H9 (cell line): ENCODE results near the gene NSD1. TPM values are rescaled to one million over a fixed set of nuclear protein-coding genes. Genes with fewer than 3 reads are reported as not detected.
A peak's percentile ranks its signal among the peaks of the same experiment; 100 is the strongest.

ENCODE experiments used
- DNase-seq: peaks from one replicate; pipeline ENCODE4 v3.0.0-alpha.2; 2017
- H2AFZ ChIP-seq: one replicate; pipeline ENCODE4 v1.6.1; 2013; ENCODE audit warnings: mild to moderate bottlenecking, low read length, control low read depth, moderate library complexity
- H2AK5ac ChIP-seq: 2 replicates; pipeline ENCODE4 v1.6.1; 2013; ENCODE audit warnings: low read length, control low read depth, mixed read lengths; ENCODE audit not compliant: insufficient read length
- H2BK120ac ChIP-seq: one replicate; pipeline ENCODE4 v1.6.1; 2013; ENCODE audit warnings: low read depth, mild to moderate bottlenecking, low read length, control low read depth, inconsistent platforms; ENCODE audit not compliant: poor library complexity, severe bottlenecking
- H2BK12ac ChIP-seq: 2 replicates; pipeline ENCODE4 v1.6.1; 2013; ENCODE audit warnings: low read length, control low read depth, mixed read lengths, low read depth; ENCODE audit not compliant: insufficient read length
- H2BK15ac ChIP-seq: 2 replicates; pipeline ENCODE4 v1.6.1; 2013; ENCODE audit warnings: low read depth, low read length, control low read depth
- H2BK20ac ChIP-seq: one replicate; pipeline ENCODE4 v1.6.1; 2013; ENCODE audit warnings: low read depth, mild to moderate bottlenecking, low read length, control low read depth, inconsistent platforms; ENCODE audit not compliant: poor library complexity, severe bottlenecking
- H2BK5ac ChIP-seq: 2 replicates; pipeline ENCODE4 v1.6.1; 2013; ENCODE audit warnings: low read length, control low read depth, mixed read lengths; ENCODE audit not compliant: insufficient read length
- H3K14ac ChIP-seq: 2 replicates; pipeline ENCODE4 v1.6.1; 2013; ENCODE audit warnings: low read length, control low read depth; ENCODE audit not compliant: insufficient read depth
- H3K18ac ChIP-seq: 2 replicates; pipeline ENCODE4 v1.6.1; 2013; ENCODE audit warnings: low read depth, mild to moderate bottlenecking, mixed read lengths, low read length, control low read depth; ENCODE audit not compliant: insufficient read length
- H3K23ac ChIP-seq: 2 replicates; pipeline ENCODE4 v1.6.1; 2013; ENCODE audit warnings: low read length, control low read depth, mixed read lengths, low read depth; ENCODE audit not compliant: insufficient read length
- H3K23me2 ChIP-seq: 2 replicates; pipeline ENCODE4 v1.6.1; 2013; ENCODE audit warnings: low read depth, mild to moderate bottlenecking, mixed read lengths, low read length, control low read depth; ENCODE audit not compliant: insufficient read length, poor library complexity, severe bottlenecking
- H3K27ac ChIP-seq: 2 replicates; pipeline ENCODE4 v1.5.1; 2013; ENCODE audit warnings: low read length, control low read depth, mixed read lengths, low read depth; ENCODE audit not compliant: insufficient read length
- H3K27me3 ChIP-seq: 2 replicates; pipeline ENCODE4 v1.6.1; 2013; ENCODE audit warnings: low read length, control low read depth, inconsistent platforms; ENCODE audit not compliant: insufficient read depth
- H3K4ac ChIP-seq: 2 replicates; pipeline ENCODE4 v1.6.1; 2013; ENCODE audit warnings: low read depth, mild to moderate bottlenecking, control low read depth, inconsistent platforms, low read length, moderate library complexity
- H3K4me1 ChIP-seq: 2 replicates; pipeline ENCODE4 v1.6.1; 2013; ENCODE audit warnings: low read length, control low read depth, inconsistent platforms; ENCODE audit not compliant: insufficient read depth
- H3K4me2 ChIP-seq: 2 replicates; pipeline ENCODE4 v1.6.1; 2013; ENCODE audit warnings: low read length, control low read depth, mixed read lengths; ENCODE audit not compliant: insufficient read length, insufficient read depth
- H3K56ac ChIP-seq: 2 replicates; pipeline ENCODE4 v1.6.1; 2013; ENCODE audit warnings: low read depth, mild to moderate bottlenecking, mixed read lengths, low read length, control low read depth; ENCODE audit not compliant: insufficient read length
- H3K79me1 ChIP-seq: 2 replicates; pipeline ENCODE4 v1.6.1; 2013; ENCODE audit warnings: low read depth, mild to moderate bottlenecking, moderate library complexity, low read length, control low read depth, inconsistent platforms; ENCODE audit not compliant: insufficient read depth, poor library complexity, severe bottlenecking
- H3K79me2 ChIP-seq: 2 replicates; pipeline ENCODE4 v1.6.1; 2013; ENCODE audit warnings: low read length, control low read depth, inconsistent platforms; ENCODE audit not compliant: insufficient read depth
- H3K9ac ChIP-seq: 2 replicates; pipeline ENCODE4 v1.6.1; 2013; ENCODE audit warnings: low read length, control low read depth, mixed read lengths; ENCODE audit not compliant: insufficient read length; ENCODE audit errors: extremely low read depth
- H3K9me3 ChIP-seq: one replicate; pipeline ENCODE4 v1.6.1; 2013; ENCODE audit warnings: low read depth, low read length, inconsistent platforms; ENCODE audit not compliant: control insufficient read depth
- H3T11ph ChIP-seq: one replicate; pipeline ENCODE4 v1.6.1; 2013; ENCODE audit warnings: mild to moderate bottlenecking, low read length, control low read depth, inconsistent platforms
- H4K20me1 ChIP-seq: one replicate; pipeline ENCODE4 v1.6.1; 2013; ENCODE audit not compliant: control insufficient read depth, insufficient read length, insufficient read depth
- H4K5ac ChIP-seq: 2 replicates; pipeline ENCODE4 v1.6.1; 2013; ENCODE audit warnings: low read depth, mild to moderate bottlenecking, mixed read lengths, low read length, control low read depth; ENCODE audit not compliant: insufficient read length
- H4K8ac ChIP-seq: replicated peaks from 2 replicates; pipeline ENCODE4 v1.6.1; 2013; ENCODE audit warnings: low read length, control low read depth, mixed read lengths, low read depth; ENCODE audit not compliant: insufficient read length
- H4K91ac ChIP-seq: 2 replicates; pipeline ENCODE4 v1.6.1; 2013; ENCODE audit warnings: low read depth, mild to moderate bottlenecking, moderate library complexity, mixed read lengths, low read length, control low read depth; ENCODE audit not compliant: insufficient read length
- H3K27ac Mint-ChIP-seq, 3 experiments: 2 replicates in 2 of 3; 3 replicates in 1 of 3; pipeline ENCODE4 v1.8.0; 2020 to 2021; ENCODE audit warnings: mixed read lengths in 3 of 3, mild to moderate bottlenecking in 1 of 3, moderate library complexity in 1 of 3
- H3K27me3 Mint-ChIP-seq: 2 replicates; pipeline ENCODE4 v1.8.0; 2021; ENCODE audit warnings: low read depth, mild to moderate bottlenecking, moderate library complexity, mixed read lengths
- H3K36me3 Mint-ChIP-seq, 3 experiments: 2 replicates in 2 of 3; 3 replicates in 1 of 3; pipeline ENCODE4 v1.8.0; 2020 to 2021; ENCODE audit warnings: low read depth in 3 of 3, mixed read lengths in 3 of 3; ENCODE audit not compliant: insufficient read depth in 1 of 3
- H3K4me1 Mint-ChIP-seq, 2 experiments: 2 replicates each; pipeline ENCODE4 v1.8.0; 2020; ENCODE audit warnings: mixed read lengths in 2 of 2
- H3K4me3 Mint-ChIP-seq, 2 experiments: 2 replicates in 1 of 2; 3 replicates in 1 of 2; pipeline ENCODE4 v1.8.0; 2020 to 2021; ENCODE audit warnings: mild to moderate bottlenecking in 2 of 2, mixed read lengths in 2 of 2, moderate library complexity in 1 of 2
- H3K9me3 Mint-ChIP-seq, 2 experiments: 2 replicates in 1 of 2; 3 replicates in 1 of 2; pipeline ENCODE4 v1.8.0; 2020; ENCODE audit warnings: mild to moderate bottlenecking in 2 of 2, mixed read lengths in 2 of 2, moderate library complexity in 1 of 2
- CTCF ChIP-seq: fragments of 200-600 bp; sonication (generic); conservative IDR thresholded peaks from 3 replicates; pipeline ENCODE4 v1.8.0; 2021; ENCODE audit warnings: antibody characterized with exemption, mild to moderate bottlenecking
- WGBS: extraction: QIAGEN DNeasy Blood & Tissue Kit; methylation state at CpG from one replicate; pipeline ENCODE4 v1.1.7; 2013; ENCODE audit warnings: missing lambda C conversion rate, low lambda C conversion rate, mixed read lengths; ENCODE audit not compliant: insufficient read length; ENCODE audit errors: extremely low coverage; 5-methylcytosine and 5-hydroxymethylcytosine counted together
- total RNA-seq: library from RNA; stranded (reverse); gene quantifications from 2 replicates; pipeline ENCODE4 v1.2.1, GENCODE V29; 2021

NSD1 gene
- total RNA-seq, 1 experiment from 2014 or later, result 213 TPM

DNA sequence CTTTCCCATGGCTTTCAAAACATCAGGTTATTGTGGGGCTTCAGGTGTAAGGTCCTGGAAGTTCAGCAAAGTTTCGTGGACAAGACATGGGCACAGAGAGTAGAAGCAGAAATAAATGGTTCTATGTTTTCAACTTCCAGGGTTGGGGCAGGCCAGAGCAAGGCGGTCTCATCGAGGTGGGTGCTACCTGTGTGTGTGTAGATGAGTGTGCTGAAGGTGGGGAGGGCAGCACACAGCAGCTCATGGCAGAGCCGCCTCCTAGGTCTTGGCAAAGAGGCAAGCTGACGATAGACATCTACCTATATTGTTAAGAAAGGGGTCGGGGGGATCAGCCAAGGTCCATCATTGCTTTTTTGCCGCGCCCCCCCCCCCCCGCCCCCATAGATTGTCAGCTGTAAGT, 166.1 kb downstream of the NSD1 start:
- Mint-ChIP-seq H3K4me1 (peaks cover 39 to 57% of the 10 kb centered on the region in 2 experiments), H3K4me3 (no peak overlapping the region; a peak in 1 of 5 replicates), H3K27me3 (peaks cover 1% of the 10 kb centered on the region; the same call in 1 of the 2 replicates), H3K36me3 (peaks cover 20 to 56% (median 27%) of the 10 kb centered on the region in 3 experiments), H3K9me3 (no peaks in the 10 kb centered on the region), H3K27ac (peak overlapping the region; percentile 90 to 94 (median 91); a peak in 6 of 7 replicates)
- Histone ChIP-seq H3K4me1 (no peaks in the 10 kb centered on the region), H4K20me1 (no peaks in the 10 kb centered on the region), H3K4ac (no peak overlapping the region), H2BK5ac (no peak overlapping the region), H2BK20ac (no peak overlapping the region), H3K79me2 (peaks cover 8% of the 10 kb centered on the region; the same call in 1 of the 2 replicates), H3K18ac (no peak overlapping the region), H2BK12ac (no peak overlapping the region), H3K56ac (no peak overlapping the region), H3T11ph (no peak overlapping the region), H3K23me2 (peaks cover 13% of the 10 kb centered on the region), H3K4me2 (no peak overlapping the region), H4K8ac (no peak overlapping the region), H3K14ac (no peak overlapping the region), H3K9ac (no peak overlapping the region), H4K91ac (no peak overlapping the region), H2BK120ac (no peak overlapping the region), H2BK15ac (no peak overlapping the region), H3K9me3 (no peaks in the 10 kb centered on the region), H2AFZ (no peak overlapping the region), H2AK5ac (no peak overlapping the region), H3K27me3 (no peaks in the 10 kb centered on the region), H3K79me1 (no peaks in the 10 kb centered on the region), H3K27ac (no peak overlapping the region), H4K5ac (no peak overlapping the region), H3K23ac (no peak overlapping the region)
- DNase-seq, result no peak
- WGBS, result no CpG with 5 or more reads among the region's 9 CpGs
- no peak for TF ChIP-seq CTCF
